Suprapubic skin (tissue), 4 donors: ENCODE results near the gene EPS8.

Experiments used
- CTCF ChIP-seq, 2 donors: fragments of 200-600 bp in 1 of 2; fragments of 450-650 bp in 1 of 2; sonication (generic) in 1 of 2; IDR thresholded peaks; one replicate each; pipeline ENCODE4 v1.5.1; 2016 to 2019; ENCODE audit warnings: antibody characterized with exemption in 2 of 2, mild to moderate bottlenecking in 1 of 2, moderate library complexity in 1 of 2
- EP300 ChIP-seq: sonication (generic); formaldehyde crosslinking; IDR thresholded peaks from one replicate; pipeline ENCODE4 v1.6.1; 2017; ENCODE audit warnings: antibody characterized with exemption
- POLR2AphosphoS5 ChIP-seq, 3 donors: sonication (generic); formaldehyde crosslinking; IDR thresholded peaks; one replicate each; pipeline ENCODE4 v1.6.1; 2017; ENCODE audit warnings: antibody characterized with exemption in 3 of 3

GRCh38 chr12:15707516-15708199, 81.5 kb downstream of the EPS8 start:
- TF ChIP-seq CTCF (IDR thresholded peaks at IDR 0.05) (no peak), POLR2AphosphoS5 (IDR thresholded peaks at IDR 0.05) (no peak), EP300 (no peak)
